Left colon (tissue), 2 donors: ENCODE measurements around the gene CYP11A1. TPM values are rescaled to one million over a fixed set of nuclear protein-coding genes. Genes with fewer than 3 reads are reported as not detected.

ENCODE experiments used
- ATAC-seq: fragments of 200-7000 bp; cut with Tn5 transposase; one replicate; pipeline ENCODE4 v1.9.1; 2020; ENCODE audit warnings: mild to moderate bottlenecking, moderate library complexity
- DNase-seq, 2 donors: peaks; one replicate each; pipeline ENCODE4 v3.0.0-alpha.2; 2020
- intact Hi-C, 2 donors: fragments of 100-400 bp; cut with DNase I in 1 of 2; cut with micrococcal nuclease in 1 of 2; formaldehyde crosslinking; loops; one replicate each; pipeline versions ENCODE4 v1.11.2 to v1.14.0; 2022; cut with DNase I, micrococcal nuclease
- total RNA-seq, 2 donors: library from RNA; stranded (reverse); fragmentation: NEBNext Ultra II Directional; extraction: Animal tissue kit (Norgen Biotek cat#: 25700); gene quantifications; one replicate each; pipeline ENCODE4 v1.2.1, GENCODE V29; 2021
- donor health status: DM: no; HTN: no; CAD: no.
- donor health status: DM: yes; HTN: yes; CAD: no.

Gene CYP11A1
- total RNA-seq, 2 donors from 2014 or later: 0.31 TPM; not detected in 1

DNA sequence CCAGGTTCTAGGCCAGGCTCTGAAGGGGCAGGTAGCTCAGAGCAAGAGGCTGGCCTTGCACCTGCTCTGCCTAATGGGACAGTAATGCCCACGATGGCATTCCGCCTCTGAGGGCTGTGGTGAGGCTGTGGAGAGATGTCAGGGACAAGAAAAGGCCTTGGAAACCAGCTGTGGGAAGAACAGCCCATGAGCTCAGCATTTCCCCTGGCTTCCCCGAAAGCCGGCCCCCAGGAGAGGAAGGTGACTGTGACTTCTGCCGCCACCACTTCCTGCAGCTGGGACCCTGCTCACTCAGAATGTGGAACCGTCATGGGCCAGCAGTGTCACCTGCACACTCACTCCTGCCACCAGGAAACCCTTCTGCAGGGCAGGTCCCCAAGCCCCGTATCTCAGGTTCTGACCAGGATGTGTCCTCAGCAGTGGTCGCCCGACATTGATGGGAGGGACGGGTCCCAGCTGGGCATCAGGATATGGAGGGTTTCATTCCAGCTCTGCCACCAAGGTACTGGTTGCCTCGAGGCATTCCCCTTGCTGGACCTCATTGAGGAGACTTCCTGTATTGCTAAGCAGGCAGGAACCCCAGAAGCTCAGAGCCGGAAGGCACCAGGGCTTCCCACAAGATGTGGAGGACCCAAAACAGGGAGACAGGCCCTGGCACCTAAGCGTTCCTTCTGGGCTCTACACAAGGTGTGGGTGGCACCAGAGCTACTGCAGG, 35.6 kb upstream of the CYP11A1 start:
- ATAC-seq (peak; percentile 39), DNase-seq (peak; percentile 50 to 56)
- intact Hi-C loops: no loop called here

DNA sequence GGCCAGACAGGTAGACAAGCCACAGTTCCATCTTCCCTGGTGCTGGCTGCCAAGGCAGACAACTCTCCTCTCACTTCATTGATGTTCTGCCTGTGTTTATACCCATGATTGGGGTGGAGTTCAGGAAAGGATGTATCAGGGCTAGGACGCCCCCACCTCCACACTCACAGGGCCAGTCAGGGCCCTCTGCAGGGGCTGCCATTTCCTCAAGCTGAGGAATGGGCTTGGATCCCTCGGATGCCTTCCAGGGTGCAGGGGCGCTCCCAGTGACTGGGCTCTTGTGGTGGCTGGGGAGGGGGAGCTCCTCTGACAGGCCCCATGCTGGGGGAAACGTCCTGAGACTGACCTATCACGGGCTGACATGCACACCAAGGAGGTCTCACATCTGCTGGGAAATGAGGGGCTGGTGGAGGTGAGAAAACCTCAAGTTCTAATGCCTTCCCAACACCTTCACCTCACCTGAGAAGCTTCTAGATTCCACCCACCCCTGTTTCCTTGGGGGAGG, 34.9 kb upstream of the CYP11A1 start:
- DNase-seq: no peak
- ATAC-seq: no peak
- intact Hi-C loops: no loop called here

DNA sequence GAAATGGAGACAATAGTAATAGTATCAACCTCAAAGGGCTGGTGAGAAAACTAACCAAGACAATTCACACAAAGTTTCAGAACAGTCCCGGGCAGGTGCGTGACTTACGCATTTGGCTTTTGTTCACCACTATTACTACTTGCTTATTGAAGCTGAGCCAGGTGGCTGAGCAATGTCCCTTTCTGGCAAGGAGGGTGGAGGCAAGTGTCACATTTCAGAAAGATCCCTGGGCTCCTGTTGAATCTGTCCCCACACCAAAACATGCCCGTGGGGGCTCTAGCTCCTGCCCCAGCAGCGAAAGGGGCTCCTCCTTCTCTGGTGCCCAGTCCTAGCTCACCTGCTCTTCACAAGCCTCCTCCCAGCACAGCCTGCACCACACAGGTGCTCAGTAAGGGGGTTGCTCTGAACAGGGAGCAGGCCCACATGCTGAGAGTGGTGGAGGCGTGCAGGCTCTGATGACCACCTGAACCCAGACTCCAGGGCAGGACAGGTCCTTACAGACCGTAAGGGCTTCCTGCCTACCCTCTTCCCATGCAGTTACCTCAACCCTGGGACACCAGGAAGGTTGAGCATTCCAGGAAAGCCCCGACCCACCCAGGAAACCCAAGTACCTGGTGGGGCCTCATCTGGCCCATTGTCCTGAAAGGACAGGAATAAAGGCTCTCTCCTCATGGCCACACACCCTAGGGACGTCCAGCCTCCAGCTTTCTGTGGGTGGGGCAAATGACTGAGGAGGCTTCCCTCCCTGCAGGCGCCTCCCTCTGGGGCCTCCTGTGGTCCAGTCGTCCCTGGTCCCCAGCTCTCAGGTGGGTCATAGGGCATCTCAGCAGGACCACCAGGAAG, 33.7 kb upstream of the CYP11A1 start:
- no peak for DNase-seq
- intact Hi-C loops: no loop called here
- ATAC-seq: no peak

DNA sequence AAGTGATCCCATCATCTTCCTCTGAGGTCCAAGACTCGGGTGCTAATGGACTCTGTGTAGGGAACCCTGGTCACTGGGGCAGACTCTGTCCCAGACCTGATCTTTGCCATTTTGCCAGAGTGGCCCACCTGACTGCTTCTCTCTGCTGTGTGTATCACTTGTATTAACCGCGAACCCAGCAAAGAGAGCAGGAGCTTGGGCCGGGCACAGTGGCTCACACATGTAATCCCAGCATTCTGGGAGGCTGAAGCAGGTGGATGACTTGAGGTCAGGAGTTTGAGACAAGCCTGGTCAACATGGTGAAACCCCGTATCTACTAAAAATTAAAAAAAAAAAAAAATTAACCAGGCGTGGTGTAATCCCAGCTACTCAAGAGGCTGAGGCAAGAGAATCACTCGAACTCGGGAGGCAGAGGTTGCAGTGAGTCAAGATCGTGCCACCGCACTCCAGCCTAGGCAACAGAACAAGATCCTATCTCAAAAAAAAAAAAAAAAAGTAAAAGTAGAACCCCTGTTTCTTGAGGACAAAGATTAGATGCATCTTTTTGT, 32.9 kb upstream of the CYP11A1 start:
- intact Hi-C loops: no loop called here

DNA sequence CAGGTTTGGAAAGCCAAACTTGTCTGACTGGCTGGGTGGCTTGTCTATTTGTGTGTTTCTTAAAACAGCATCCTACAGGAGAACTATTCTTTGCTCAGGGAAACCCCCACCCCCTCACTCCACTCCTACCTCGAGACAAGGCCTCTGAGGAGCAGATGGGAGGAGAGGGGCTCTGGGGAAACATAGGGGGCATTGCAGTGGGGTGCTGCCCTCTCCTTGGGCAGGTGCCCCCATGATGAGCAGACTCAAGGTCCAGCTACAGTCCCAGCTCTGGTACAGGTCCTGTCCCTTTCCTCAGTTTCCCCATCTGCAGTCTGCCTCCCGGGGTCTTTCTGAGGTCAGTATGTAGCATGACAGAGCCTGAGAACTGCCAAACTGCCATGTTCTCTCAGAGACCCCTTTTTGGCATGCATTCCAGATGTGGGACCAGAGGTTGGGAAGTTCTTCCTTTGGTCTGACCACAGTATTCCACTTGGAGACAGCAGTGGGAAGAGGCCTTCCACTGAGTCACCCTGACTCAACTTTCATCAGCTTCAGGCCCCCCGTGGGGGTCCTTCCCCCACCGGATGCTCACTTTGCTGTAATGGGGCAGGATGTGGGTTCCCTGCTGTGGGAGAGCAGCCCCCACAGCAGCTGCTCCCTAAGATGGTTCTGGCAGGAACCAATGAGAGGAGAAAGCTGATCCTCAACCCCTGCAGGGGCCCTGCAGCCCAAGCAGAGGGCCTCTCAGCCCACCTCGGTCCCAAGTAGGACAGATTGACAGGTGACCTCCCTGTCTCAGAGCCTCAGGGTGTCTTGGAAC, 32.3 kb upstream of the CYP11A1 start:
- intact Hi-C loops: no loop called here
- ATAC-seq (no peak), DNase-seq (no peak)

More for the DNA sequence above, 32.9 kb upstream of the CYP11A1 start:
- DNase-seq: no peak
- ATAC-seq: no peak

DNA sequence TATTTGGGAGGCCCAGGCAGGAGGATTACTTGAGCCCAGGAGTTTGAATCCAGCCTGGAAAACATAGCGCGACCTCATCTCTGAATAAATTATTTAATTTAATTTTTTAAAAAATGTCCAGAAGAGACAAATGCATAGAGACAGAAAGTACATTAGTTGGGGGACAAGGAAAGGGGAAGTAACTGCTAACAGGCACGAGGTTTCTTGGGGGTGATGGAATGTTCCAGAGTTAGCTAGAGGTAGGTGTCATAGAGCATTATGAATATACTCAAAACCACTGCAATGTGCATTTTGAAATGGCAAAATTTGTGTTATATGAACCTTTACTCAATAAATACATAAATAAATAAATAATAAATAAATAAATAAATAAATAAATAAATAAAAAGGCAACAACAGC, 31.7 kb upstream of the CYP11A1 start:
- ATAC-seq: no peak
- DNase-seq: no peak
- intact Hi-C loops: no loop called here

DNA sequence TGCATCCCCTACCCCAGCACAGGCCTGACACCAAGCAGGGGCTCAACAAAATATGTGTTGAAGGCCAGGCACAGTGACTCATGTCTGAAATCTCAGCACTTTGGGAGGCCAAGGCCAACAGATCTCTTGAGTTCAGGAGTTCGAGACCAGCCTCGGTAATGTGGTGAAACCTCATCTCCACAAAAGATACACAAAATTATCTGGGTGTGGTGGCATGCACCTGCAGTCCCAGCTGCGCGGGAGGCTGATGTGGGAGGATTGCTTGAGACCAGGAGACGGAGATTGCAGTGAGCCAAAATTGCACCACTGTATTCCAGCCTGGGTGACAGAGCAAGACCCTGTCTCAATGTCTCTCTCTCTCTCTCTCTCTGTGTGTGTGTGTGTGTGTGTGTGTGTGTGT, 30.7 kb upstream of the CYP11A1 start:
- no peak for ATAC-seq
- DNase-seq: no peak
- intact Hi-C loops: no loop called here

DNA sequence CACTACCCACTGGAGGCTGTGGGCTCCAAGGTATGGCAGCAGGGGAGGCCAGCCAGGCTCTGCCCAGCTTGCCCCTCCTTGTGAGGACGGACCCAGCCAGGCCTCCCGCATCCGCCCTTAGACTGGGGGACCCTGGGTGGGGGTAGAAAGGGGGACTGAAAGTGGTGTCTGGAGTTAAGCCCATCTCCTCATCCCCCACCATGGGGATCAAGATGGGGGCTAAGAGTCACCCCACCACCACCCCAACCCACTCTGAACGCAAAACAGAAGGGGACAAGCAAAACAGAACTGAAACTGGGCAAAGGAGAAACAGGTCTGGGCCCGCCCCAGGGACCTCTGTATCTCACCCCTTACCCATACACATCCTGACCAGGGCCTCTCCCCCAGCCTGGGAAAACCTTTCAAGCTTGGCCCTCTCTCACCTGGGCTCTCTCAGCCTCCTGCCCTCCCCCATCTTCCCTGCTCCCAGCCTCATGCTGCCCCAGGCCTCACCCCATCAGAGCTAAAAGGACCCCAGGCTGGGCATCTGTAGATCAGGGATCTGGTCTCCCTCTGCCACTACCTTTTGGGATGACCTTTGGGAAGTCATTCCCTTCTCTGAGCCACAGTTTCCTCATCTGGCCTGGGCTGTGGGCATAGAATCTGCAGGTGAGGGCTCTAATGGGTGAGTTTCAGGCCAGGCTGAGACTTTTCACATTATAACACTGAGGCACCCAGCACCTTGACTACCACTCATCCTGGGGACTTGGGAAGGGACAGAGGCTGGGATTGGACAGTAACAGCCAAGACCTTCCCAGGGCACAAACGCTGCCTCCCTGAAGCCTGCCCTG, 30.0 kb upstream of the CYP11A1 start:
- DNase-seq (no peak), ATAC-seq (no peak)
- intact Hi-C loops: no loop called here

DNA sequence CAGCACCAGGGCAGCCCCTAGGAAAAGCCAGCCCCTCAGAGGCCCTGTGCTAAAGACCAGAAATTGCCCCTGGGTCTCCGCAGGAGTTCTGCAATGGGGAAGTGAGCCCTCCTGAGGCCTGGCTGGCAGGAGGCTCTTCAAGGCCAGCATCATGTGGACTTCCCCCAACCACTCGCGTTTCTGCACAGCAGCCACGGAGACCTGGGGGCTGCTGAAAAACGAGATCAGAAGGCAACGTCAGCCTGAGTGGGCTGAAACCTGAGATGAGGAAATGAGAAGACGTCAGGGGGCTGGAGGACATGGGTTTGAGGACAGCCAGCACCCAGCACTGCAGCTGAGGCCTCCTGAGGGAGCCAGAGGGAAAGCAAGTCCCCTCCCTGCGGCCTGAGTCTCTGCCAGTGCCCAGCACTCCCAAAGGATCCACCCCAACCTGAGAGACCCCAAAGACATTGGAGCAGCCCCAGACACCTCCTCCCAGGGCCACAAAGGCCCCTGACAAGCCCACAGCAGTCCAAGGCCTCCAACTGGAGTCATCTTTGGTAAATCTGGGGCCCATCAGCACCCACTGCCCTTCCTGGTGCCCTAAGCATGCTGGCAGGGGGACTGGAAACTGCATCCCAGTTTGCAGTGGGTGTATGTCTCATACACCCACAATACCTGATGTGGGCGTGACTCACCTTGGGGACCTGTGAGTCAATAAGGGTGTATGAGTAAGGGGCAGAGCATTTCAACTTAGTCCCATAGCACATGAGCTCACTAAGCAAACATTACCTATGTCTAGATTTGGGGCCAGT, 29.2 kb upstream of the CYP11A1 start:
- DNase-seq: no peak
- intact Hi-C loops: no loop called here
- no peak for ATAC-seq

DNA sequence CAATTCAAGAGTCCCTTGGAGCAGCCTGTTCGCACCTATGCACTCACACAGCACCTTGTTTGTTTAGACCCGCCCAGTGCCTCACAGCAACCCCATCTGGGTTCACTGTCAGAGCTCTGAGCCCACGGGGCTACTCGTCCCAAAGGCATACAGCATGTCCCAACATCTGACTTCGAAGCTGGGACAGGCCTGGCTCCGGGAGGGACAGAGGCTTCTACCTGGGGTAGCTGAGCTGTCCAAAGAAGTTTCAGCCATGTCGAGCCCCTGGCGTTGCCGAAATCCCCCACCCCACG, 28.6 kb upstream of the CYP11A1 start:
- ATAC-seq: no peak

DNA sequence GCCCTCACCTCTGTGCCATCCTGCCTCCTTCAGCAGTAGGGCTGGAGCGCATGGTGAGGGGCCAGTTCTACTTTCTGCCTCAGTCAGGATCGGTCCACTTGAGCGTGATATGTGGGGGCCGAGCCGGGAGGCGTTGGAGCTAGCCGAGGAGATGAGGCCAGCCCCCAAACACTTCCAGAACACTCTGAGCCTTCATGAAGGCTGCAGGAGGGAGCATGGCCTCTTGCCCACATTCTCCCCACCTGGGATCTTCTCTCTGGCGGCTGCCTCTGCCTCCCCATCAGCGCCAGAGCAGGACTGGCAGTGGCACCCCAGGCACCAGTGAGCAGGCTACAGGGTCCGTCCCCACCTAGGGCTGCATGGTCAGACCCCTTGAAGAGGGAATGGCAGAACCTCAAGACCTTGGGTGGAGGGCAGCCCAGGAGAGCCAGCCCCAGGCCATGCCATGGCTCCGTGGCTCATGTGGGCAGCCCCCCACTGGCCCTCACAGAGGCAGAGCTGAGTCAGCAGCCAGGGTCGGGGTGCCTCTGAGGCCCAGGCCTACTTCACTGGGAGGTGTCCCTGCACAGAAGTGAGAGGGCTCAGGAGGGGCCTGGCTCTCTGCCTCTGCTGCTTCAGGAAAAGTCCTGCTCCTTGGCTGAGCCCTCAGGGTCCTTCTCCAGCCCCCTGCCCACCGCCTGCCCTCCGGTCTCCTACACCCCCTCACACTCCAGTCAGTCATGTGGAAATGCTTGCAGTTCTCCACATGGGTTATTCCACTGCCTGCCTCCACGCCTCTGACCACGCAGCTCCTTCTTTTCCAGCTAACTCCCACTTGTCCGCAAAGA, 28.1 kb upstream of the CYP11A1 start:
- DNase-seq (no peak), ATAC-seq (no peak)
- intact Hi-C loops: no loop called here

More for the DNA sequence above, 28.6 kb upstream of the CYP11A1 start:
- intact Hi-C loops: no loop called here
- DNase-seq: no peak

DNA sequence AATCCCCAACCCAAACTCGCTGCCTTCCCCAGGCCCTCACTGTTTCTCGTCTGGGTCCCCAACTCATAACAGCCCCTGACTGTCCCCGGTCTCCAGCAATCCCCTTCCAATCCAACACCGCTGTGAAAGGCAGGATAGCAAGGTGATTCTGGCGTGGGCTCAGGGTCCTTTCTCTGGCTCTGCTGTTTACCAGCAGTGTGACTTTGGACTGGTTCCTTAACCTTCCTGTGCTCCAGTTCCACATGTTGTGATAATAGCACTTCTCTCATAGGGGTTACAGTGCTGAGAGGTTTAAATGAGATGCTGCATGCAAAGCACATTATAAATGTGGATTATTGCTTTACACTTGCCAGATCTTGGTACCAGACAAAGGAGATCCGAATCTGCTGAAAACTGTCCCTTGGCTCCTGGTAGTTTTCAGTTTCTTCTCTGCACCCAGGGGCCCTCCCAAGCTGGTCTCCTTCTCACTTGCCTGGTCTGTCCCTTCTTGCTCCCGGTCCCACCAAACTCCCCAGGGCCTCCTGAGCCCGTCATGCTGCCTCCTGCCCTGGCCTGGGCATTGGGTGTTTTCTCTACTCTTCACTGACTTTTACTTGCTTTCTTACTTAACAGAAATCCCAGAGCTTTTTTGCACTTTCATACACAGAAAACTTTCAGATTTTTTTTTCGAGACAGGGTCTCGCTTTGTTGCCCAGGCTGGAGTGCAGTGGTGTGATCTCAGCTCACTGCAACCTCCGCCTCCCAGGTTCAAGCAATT, 26.8 kb upstream of the CYP11A1 start:
- DNase-seq (no peak), ATAC-seq (no peak)
- intact Hi-C loops: no loop called here

DNA sequence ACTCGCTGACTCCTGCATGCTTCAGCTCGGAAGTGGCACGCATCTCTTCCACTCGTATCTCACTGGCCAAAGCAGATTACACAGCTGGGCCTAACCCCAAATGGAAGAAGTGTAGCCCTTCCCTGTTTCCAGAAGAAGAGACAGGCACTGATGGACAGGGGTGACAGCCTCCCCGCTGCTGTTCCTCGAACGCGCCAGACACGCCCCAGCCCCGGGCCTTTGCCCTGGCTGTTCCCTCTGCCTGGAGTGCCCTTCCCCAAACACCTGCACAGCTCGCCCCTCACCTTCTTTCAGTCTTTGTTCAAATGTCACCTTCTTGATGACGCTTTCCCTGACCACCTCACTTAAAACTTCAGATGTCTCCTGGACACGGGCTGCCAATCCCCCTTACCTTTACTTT, 26.0 kb upstream of the CYP11A1 start:
- intact Hi-C loops: no loop called here
- ATAC-seq (no peak), DNase-seq (no peak)

DNA sequence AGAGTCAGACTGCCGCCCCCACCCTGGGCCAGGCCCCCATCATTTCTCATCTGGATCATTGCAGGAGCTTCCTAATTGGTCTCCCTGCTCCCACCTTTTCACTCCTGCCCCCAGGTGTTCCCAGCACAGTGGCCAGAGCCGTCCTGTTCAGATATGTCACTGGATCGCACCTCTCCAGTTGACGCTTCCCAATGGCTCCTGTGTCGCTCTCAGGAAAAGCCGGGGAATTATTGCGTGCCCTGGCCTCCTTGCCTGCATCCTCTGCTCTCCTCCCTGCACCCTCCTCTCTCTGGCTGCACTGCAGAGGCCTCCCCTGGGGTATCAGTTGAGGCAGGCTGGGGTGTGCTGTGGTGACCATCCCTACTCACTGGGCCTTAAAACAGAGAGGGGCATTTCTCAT, 25.5 kb upstream of the CYP11A1 start:
- intact Hi-C loops: no loop called here
- DNase-seq (no peak), ATAC-seq (no peak)

DNA sequence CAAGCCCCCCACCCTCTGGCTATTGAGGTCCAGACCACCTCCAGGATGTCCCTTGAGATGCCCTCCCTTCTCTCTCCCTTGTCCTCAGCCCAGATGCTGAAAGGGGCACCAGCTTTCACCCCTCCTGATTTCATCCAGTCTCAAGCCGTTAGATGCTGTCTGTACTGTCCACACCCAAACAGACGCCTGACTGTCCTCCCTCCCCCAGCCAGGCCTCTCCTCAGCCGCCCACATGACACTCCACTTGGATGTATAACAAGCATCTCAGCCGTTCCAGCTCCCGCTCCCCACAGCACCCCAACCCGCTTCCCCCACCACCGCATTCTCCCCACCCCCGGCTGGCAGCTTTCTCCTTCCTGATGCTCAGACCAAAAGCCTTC, 25.0 kb upstream of the CYP11A1 start:
- ATAC-seq (no peak), DNase-seq (no peak)
- intact Hi-C loops: no loop called here
